Left ventricle myocardium inferior (tissue), 1 donor: ENCODE data around the gene IL22RA1. TPM values are rescaled to one million over a fixed set of nuclear protein-coding genes. Genes with fewer than 3 reads are reported as not detected.

ENCODE experiments used
- DNase-seq: peaks from one replicate; pipeline ENCODE4 v3.0.0-alpha.2; 2020
- H3K27ac ChIP-seq: fragments of 200-600 bp; replicated peaks from 2 replicates; pipeline ENCODE4 v1.8.0; 2021
- H3K27me3 ChIP-seq: fragments of 200-600 bp; 2 replicates; pipeline ENCODE4 v1.8.0; 2021; ENCODE audit warnings: low read depth
- H3K36me3 ChIP-seq: fragments of 200-600 bp; 2 replicates; pipeline ENCODE4 v1.8.0; 2021
- H3K4me1 ChIP-seq: fragments of 200-600 bp; 2 replicates; pipeline ENCODE4 v1.8.0; 2021
- H3K4me3 ChIP-seq: fragments of 200-600 bp; 2 replicates; pipeline ENCODE4 v1.8.0; 2021; ENCODE audit warnings: mild to moderate bottlenecking, moderate library complexity
- H3K9me3 ChIP-seq: fragments of 200-600 bp; replicated peaks from 2 replicates; pipeline ENCODE4 v1.8.0; 2021
- intact Hi-C: fragments of 100-400 bp; cut with micrococcal nuclease; formaldehyde crosslinking; loops from one replicate; pipeline ENCODE4 v1.11.0; 2022
- total RNA-seq: library from RNA; stranded (reverse); fragmentation: NEBNext Ultra II Directional; extraction: Animal tissue kit (Norgen Biotek cat#: 25700); gene quantifications from one replicate; pipeline ENCODE4 v1.2.1, GENCODE V29; 2021
- TF ChIP-seq, protein P1 (sequence below): fragments of 200-600 bp; IDR thresholded peaks from 2 replicates; pipeline ENCODE4 v1.8.0; 2021; ENCODE audit warnings: antibody characterized with exemption, mild to moderate bottlenecking, borderline replicate concordance
- donor health status: DM: no; HTN: yes; CAD: no; lungs with severe emphysema.

Gene IL22RA1
- total RNA-seq, 1 donor from 2014 or later: 0.14 TPM

DNA sequence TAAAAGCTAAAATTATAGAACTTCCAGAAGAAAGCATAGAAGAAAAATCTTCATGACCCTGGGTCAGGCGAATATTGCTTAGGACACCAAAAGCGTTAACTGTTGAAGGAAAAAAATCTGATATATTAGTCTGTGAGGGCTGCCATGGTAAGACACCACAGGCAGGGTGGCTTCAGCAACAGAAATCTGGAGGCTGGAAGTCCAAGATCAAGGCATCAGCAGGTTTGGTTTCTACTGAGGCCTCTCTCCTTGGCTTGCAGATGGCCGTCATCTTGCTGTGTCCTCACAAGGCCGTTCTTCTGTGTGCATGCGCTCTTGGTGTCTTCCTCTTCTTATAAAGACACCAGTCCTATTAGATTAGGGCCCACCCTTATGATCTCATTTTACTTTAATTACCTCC lies 29.7 kb upstream of the IL22RA1 start:
- DNase-seq: no peak
- Histone ChIP-seq H3K9me3 (no peaks in the 10 kb centered on the region), H3K27ac (no peak overlapping the region), H3K4me1 (no peaks in the 10 kb centered on the region), H3K27me3 (peaks cover 19% of the 10 kb centered on the region), H3K4me3 (no peak overlapping the region), H3K36me3 (no peaks in the 10 kb centered on the region)
- intact Hi-C loops: no loop called here
- TF ChIP-seq, protein P1, sequence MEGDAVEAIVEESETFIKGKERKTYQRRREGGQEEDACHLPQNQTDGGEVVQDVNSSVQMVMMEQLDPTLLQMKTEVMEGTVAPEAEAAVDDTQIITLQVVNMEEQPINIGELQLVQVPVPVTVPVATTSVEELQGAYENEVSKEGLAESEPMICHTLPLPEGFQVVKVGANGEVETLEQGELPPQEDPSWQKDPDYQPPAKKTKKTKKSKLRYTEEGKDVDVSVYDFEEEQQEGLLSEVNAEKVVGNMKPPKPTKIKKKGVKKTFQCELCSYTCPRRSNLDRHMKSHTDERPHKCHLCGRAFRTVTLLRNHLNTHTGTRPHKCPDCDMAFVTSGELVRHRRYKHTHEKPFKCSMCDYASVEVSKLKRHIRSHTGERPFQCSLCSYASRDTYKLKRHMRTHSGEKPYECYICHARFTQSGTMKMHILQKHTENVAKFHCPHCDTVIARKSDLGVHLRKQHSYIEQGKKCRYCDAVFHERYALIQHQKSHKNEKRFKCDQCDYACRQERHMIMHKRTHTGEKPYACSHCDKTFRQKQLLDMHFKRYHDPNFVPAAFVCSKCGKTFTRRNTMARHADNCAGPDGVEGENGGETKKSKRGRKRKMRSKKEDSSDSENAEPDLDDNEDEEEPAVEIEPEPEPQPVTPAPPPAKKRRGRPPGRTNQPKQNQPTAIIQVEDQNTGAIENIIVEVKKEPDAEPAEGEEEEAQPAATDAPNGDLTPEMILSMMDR: no peak

DNA sequence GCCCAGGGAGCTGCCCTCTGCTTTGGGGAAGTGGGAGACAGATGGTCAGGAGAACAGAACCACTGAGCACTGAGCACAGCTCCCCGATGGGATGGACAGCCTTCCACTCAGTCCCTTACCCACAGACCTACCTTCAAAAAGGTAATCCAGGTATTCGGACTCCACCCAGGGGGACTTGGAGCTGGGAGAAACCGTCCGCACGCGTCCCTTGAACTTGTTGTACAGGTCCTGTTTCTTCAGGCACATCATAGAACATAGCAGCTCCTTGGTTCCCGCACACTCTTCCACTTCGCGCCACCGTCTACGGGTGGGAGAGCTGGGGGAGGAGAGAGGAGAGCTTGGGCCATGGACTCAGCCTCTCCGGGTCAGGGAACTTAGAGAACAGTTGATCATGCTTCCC lies 26.3 kb upstream of the IL22RA1 start:
- Histone ChIP-seq H3K27ac (no peak overlapping the region), H3K4me3 (no peak overlapping the region), H3K36me3 (no peaks in the 10 kb centered on the region), H3K9me3 (no peaks in the 10 kb centered on the region), H3K27me3 (peaks cover 19% of the 10 kb centered on the region), H3K4me1 (no peaks in the 10 kb centered on the region)
- TF ChIP-seq, protein P1: no peak
- intact Hi-C loops: no loop called here
- no peak for DNase-seq

DNA sequence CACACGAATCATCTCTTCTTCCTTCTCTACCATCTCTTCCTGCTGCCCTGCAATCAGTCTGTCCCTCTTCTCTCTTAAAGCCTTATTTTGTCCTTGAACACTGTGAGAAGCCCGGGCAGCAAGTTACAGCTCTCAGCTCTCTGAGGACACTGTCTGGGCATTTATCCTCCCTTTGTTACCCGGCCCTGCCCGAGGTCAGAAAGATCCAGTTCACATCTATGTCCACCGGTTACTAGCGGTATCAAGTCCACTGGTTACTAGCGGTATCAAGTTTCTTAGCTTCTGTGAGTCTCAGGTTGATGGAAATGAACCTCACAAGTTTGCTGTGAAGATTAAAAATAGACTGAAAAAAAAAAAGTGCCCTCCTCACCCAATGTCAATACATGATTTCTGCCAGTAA lies 25.3 kb upstream of the IL22RA1 start:
- H3K27me3 ChIP-seq: peaks cover 18% of the 10 kb centered on the region
- no peaks in the 10 kb centered on the region for H3K4me1 ChIP-seq
- no peak overlapping the region for H3K27ac ChIP-seq
- TF ChIP-seq, protein P1: no peak
- intact Hi-C loops: no loop called here
- no peak overlapping the region for H3K4me3 ChIP-seq
- no peaks in the 10 kb centered on the region for H3K36me3 ChIP-seq
- no peaks in the 10 kb centered on the region for H3K9me3 ChIP-seq
- no peak for DNase-seq

DNA sequence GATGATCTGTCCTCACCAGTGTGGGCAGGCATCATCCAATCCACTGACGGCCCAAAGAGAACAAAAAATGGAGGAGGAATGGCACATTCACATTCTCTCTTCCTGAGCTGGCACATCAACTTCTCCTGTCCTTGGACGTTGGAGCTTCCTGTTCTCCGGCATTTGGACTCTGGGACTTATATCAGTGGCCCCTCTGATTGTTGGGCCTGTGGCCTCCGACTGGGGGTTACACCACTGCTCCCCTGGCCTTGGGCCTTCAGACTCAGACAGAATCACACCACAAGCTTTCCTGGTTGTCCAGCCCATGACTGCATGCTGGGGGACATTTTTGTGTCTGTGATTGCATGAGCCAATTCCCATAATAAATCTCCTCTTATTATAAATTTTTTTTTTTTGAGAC lies 24.1 kb upstream of the IL22RA1 start:
- no peaks in the 10 kb centered on the region for H3K36me3 ChIP-seq

DNA sequence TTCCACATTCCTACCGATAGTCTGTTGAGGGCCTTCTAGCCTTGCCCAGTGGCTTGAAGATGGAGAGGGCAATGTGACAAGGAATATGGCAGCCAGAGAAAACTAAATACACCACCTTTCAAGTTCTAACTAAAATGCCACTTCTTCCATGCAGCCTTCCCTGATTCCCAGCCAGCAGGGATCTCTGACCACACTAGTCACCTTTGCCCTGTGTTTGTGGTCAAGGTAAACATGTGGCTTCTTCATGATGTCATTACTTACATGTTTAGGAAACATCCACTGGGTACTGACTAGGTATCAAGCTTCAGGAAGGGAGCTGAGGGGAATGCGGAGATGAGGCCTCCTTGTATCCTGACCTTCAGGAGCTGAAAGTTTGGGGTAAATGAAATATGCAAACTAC lies 22.6 kb upstream of the IL22RA1 start:
- intact Hi-C loops: no loop called here
- Histone ChIP-seq H3K9me3 (no peaks in the 10 kb centered on the region), H3K36me3 (no peaks in the 10 kb centered on the region), H3K4me1 (no peaks in the 10 kb centered on the region), H3K4me3 (no peak overlapping the region), H3K27me3 (peaks cover 12% of the 10 kb centered on the region), H3K27ac (no peak overlapping the region)
- no peak for DNase-seq
- TF ChIP-seq, protein P1: no peak

More for the DNA sequence above, 24.1 kb upstream of the IL22RA1 start:
- H3K9me3 ChIP-seq: no peaks in the 10 kb centered on the region
- no peaks in the 10 kb centered on the region for H3K4me1 ChIP-seq
- intact Hi-C loops: no loop called here
- no peak overlapping the region for H3K27ac ChIP-seq
- TF ChIP-seq, protein P1: no peak
- H3K4me3 ChIP-seq: no peak overlapping the region
- peaks cover 15% of the 10 kb centered on the region for H3K27me3 ChIP-seq
- no peak for DNase-seq

DNA sequence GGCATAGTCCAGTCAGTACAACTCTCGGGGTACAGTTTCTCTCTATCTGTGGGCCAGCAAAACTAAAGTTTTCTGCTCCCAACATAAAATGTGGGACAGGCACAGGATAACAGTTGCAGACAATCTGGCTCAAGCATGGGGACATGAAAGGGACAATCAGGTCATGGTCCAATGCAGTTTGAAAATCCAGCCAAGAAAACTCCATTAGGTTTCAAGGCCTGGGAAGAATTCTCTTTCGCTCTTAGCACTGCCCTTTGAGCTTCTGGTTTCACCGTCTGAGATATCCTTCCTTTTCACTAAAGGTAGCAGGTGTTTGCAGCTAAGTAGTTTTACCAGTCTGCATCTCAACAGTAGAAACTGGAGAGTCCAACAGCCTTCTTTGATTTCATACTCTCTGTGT lies 21.1 kb upstream of the IL22RA1 start:
- Histone ChIP-seq H3K4me1 (no peaks in the 10 kb centered on the region), H3K4me3 (no peak overlapping the region), H3K27me3 (peaks cover 2% of the 10 kb centered on the region), H3K9me3 (no peaks in the 10 kb centered on the region), H3K36me3 (no peaks in the 10 kb centered on the region), H3K27ac (no peak overlapping the region)
- intact Hi-C loops: no loop called here
- TF ChIP-seq, protein P1: no peak
- no peak for DNase-seq
